ENCODE results near the gene CLDN7. TPM values are rescaled to one million over a fixed set of nuclear protein-coding genes. Genes with fewer than 3 reads are reported as not detected.

CLDN7 gene
- polyA plus RNA-seq, 1 donor (not counting 4 experiments of a cell fraction or from before 2014, with no cell fraction given), result 6.3 TPM

GRCh38 chr17:7307686-7308624, 45.7 kb upstream of the CLDN7 start:
- H4K20me1 ChIP-seq (ENCODE audit: control insufficient read depth, extremely low read depth, insufficient read depth, low read length), result peaks cover 39% of the 10 kb centered on the region

DNA sequence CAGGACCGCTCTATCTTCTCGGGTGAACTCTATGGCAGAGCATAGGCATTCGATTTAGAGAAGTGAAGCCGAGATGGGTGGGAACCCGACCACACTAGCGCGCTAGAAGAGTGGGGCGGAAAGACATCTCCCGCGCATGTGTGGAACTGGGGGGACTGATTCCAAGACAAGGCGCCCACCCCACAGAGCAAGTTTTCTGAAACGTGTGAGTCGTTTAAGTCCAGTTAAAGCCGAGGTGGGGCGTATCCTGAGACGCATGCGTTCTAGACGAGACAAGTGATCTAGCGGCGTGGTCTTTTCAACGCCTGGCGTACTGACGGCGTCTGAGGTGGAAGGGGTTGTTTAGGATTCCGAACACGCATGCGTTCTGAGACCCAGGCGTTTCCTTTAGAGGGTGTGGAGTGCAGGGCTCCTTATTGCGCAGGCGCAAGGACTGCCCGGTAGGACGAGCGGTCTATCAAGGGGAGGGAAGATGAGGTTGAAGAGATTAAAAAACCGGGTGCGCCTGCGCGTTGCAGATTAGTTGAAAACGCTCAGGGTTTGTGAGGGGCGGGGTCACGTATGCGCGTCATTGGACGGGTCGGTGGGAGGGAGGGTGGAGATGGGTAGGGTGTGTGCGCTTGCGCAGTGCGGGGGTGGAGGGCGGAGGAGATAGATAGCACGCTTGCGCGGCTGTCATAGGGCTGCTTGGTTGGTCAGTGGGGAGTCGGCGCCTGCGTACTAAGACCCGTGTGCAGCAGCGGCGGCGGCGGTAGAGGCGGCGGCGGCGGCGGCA, 44.8 kb upstream of the CLDN7 start, which contains the start of gene EIF5A:
Gene EIF5A, plus strand, starts transcription at position 718 of the 775 bp plus-strand sequence. CDS start 2,008 bp downstream, outside the sequence.
- peak within 1 kb of the TSS; percentile 99 for H3K27ac ChIP-seq (ENCODE audit: control insufficient read depth, insufficient read depth, low read length)
- H3K9me1 ChIP-seq (ENCODE audit: control insufficient read depth, extremely low read depth, insufficient read depth, low read length), result no peaks in the 10 kb centered on the region
- H4K20me1 ChIP-seq (ENCODE audit: control insufficient read depth, extremely low read depth, insufficient read depth, low read length), result peaks cover 32% of the 10 kb centered on the region
- DNase-seq (ENCODE audit: low read depth, low spot score), result peak; percentile 99
- H3K79me2 ChIP-seq (ENCODE audit: control insufficient read depth, insufficient read depth, low read length), result peaks cover 42% of the 10 kb centered on the region
- H3K36me3 ChIP-seq (ENCODE audit: control insufficient read depth in 2 of 2, extremely low read depth in 1 of 2, insufficient read depth in 2 of 2, low read length in 2 of 2), result peaks cover 20 to 30% of the 10 kb centered on the region in 2 experiments
- H3K27me3 ChIP-seq (ENCODE audit: control insufficient read depth, extremely low read depth, insufficient read depth, low read length), result no peaks in the 10 kb centered on the region
- peak within 1 kb of the TSS; percentile 93 to 99 (median 95) for H3K4me3 ChIP-seq (ENCODE audit: control insufficient read depth in 2 of 3, extremely low read depth in 1 of 3, insufficient read depth in 2 of 3, low read depth in 1 of 3, low read length in 3 of 3)
- dilution Hi-C loops (cut with MboI; ENCODE audit: extremely low pct_ligation_motif_present, low sequenced_read_pairs), result no loop called here
- peak within 1 kb of the TSS; percentile 94 for H3K4me2 ChIP-seq (ENCODE audit: control insufficient read depth, extremely low read depth, insufficient read depth, low read depth, low read length)
- H2AFZ ChIP-seq (ENCODE audit: control insufficient read depth, low read length), result peak within 1 kb of the TSS; percentile 97
- H3K9me3 ChIP-seq (ENCODE audit: control insufficient read depth, low read depth, low read length), result no peaks in the 10 kb centered on the region
- peak; percentile 94 for FAIRE-seq
- peaks cover 23% of the 10 kb centered on the region for H3K4me1 ChIP-seq (ENCODE audit: control insufficient read depth, extremely low read depth, insufficient read depth, low read length)
- TF ChIP-seq CTCF (optimal IDR thresholded peaks at IDR 0.05 in 1 of 3, IDR thresholded peaks at IDR 0.05 in 1 of 3, conservative IDR thresholded peaks at IDR 0.05 in 1 of 3; ENCODE audit: extremely low read depth in 1 of 3, insufficient read depth in 2 of 3, low read length in 3 of 3) (no peak), EZH2 (IDR thresholded peaks at IDR 0.05; ENCODE audit: low read length) (no peak)
- H3K9ac ChIP-seq (ENCODE audit: control insufficient read depth, extremely low read depth, insufficient read depth, low read length), result peak within 1 kb of the TSS; percentile 100

More at GRCh38 chr17:7307686-7308624, 45.7 kb upstream of the CLDN7 start:
- H3K4me1 ChIP-seq (ENCODE audit: control insufficient read depth, extremely low read depth, insufficient read depth, low read length), result peaks cover 26% of the 10 kb centered on the region
- H3K4me2 ChIP-seq (ENCODE audit: control insufficient read depth, extremely low read depth, insufficient read depth, low read depth, low read length), result peak overlapping the region; percentile 80
- peaks cover 26 to 37% of the 10 kb centered on the region in 2 experiments for H3K36me3 ChIP-seq (ENCODE audit: control insufficient read depth in 2 of 2, extremely low read depth in 1 of 2, insufficient read depth in 2 of 2, low read length in 2 of 2)
- no peak for FAIRE-seq
- no peaks in the 10 kb centered on the region for H3K27me3 ChIP-seq (ENCODE audit: control insufficient read depth, extremely low read depth, insufficient read depth, low read length)
- H3K9me3 ChIP-seq (ENCODE audit: control insufficient read depth, low read depth, low read length), result no peaks in the 10 kb centered on the region
- DNase-seq (ENCODE audit: low read depth, low spot score), result no peak
- TF ChIP-seq EZH2 (IDR thresholded peaks at IDR 0.05; ENCODE audit: low read length), result no peak
- no peak for TF ChIP-seq CTCF (optimal IDR thresholded peaks at IDR 0.05 in 1 of 3, IDR thresholded peaks at IDR 0.05 in 1 of 3, conservative IDR thresholded peaks at IDR 0.05 in 1 of 3; ENCODE audit: extremely low read depth in 1 of 3, insufficient read depth in 2 of 3, low read length in 3 of 3)
- H3K4me3 ChIP-seq (ENCODE audit: control insufficient read depth in 2 of 3, extremely low read depth in 1 of 3, insufficient read depth in 2 of 3, low read depth in 1 of 3, low read length in 3 of 3), result peak overlapping the region; percentile 93 to 99 (median 95)
- peaks cover 49% of the 10 kb centered on the region for H3K79me2 ChIP-seq (ENCODE audit: control insufficient read depth, insufficient read depth, low read length)
- peak overlapping the region; percentile 99 for H3K27ac ChIP-seq (ENCODE audit: control insufficient read depth, insufficient read depth, low read length)
- dilution Hi-C loops (cut with MboI; ENCODE audit: extremely low pct_ligation_motif_present, low sequenced_read_pairs), result no loop called here
- peak overlapping the region; percentile 100 for H3K9ac ChIP-seq (ENCODE audit: control insufficient read depth, extremely low read depth, insufficient read depth, low read length)
- H3K9me1 ChIP-seq (ENCODE audit: control insufficient read depth, extremely low read depth, insufficient read depth, low read length), result no peaks in the 10 kb centered on the region
- no peak overlapping the region for H2AFZ ChIP-seq (ENCODE audit: control insufficient read depth, low read length)
